Tibial artery (tissue), 4 donors: ENCODE results near the gene BPTF.
"Not testable (repeated sequence)": the region's sequence is repeated elsewhere in the genome, so short reads cannot be mapped to it uniquely, and the experiment has no call there.

Source experiments
- DNase-seq, 2 donors: peaks; one replicate each; pipeline ENCODE4 v3.0.0-alpha.2; 2019
- H3K27ac ChIP-seq, 2 donors: fragments of 200-600 bp; sonication (generic) in 1 of 2; 1 replicate in 1 of 2; 2 replicates in 1 of 2; pipeline ENCODE4 v1.5.1; 2018 to 2019; ENCODE audit warnings: mild to moderate bottlenecking in 1 of 2
- H3K27me3 ChIP-seq, 2 donors: fragments of 200-600 bp; sonication (generic) in 1 of 2; one replicate each; pipeline versions ENCODE4 v1.5.1 to v1.6.0; 2016 to 2019
- H3K36me3 ChIP-seq, 3 donors: fragments of 200-600 bp; sonication (generic) in 2 of 3; one replicate each; pipeline ENCODE4 v1.5.1; 2016 to 2019; ENCODE audit warnings: mild to moderate bottlenecking in 2 of 3
- H3K4me1 ChIP-seq, 4 donors: fragments of 200-600 bp; sonication (generic) in 2 of 4; 1 replicate in 3 of 4; 2 replicates in 1 of 4; pipeline ENCODE4 v1.5.1; 2016 to 2019
- H3K4me3 ChIP-seq, 2 donors: fragments of 200-600 bp; sonication (generic) in 1 of 2; 1 replicate in 1 of 2; 2 replicates in 1 of 2; pipeline ENCODE4 v1.5.1; 2018 to 2019; ENCODE audit warnings: mild to moderate bottlenecking in 2 of 2
- H3K9me3 ChIP-seq, 3 donors: fragments of 200-600 bp; sonication (generic) in 1 of 3; one replicate each; pipeline ENCODE4 v1.5.1; 2016 to 2019
- intact Hi-C: fragments of 100-400 bp; cut with DNase I; formaldehyde crosslinking; loops from one replicate; pipeline ENCODE4 v1.15.0; 2023; ENCODE audit warnings: low total_unique reads
- TF ChIP-seq, protein P1 (sequence below), 2 experiments: fragments of 200-600 bp in 1 of 2; fragments of 450-650 bp in 1 of 2; IDR thresholded peaks; one replicate each; pipeline ENCODE4 v1.5.1; 2017 to 2019; ENCODE audit warnings: antibody characterized with exemption in 2 of 2, mild to moderate bottlenecking in 1 of 2, moderate library complexity in 1 of 2

BPTF gene

DNA sequence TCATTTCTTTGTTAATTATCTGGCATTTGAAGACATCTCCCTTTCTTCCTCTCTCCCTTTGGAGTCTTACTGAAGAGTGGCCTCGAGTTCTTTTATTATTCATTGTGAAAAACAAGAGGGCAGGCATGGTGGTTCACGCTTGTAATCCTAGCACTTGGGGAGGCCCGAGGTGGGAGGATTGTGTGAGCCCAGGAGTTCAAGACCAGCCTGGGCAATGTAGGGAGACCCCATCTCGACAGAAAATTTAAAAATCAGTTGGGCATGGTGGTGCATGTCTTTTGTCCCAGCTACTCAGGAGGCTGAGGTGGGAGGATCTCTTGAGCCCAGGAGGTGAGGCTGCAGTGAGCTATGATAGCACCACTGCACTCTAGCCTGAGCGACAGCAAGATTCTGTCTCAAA lies 20.1 kb downstream of the BPTF start:
- Histone ChIP-seq H3K4me3 (no peak overlapping the region), H3K27me3 (no peaks in the 10 kb centered on the region), H3K36me3 (no peaks in the 10 kb centered on the region), H3K27ac (no peak overlapping the region), H3K9me3 (peaks cover 0 to 8% (median 0%) of the 10 kb centered on the region in 3 donors), H3K4me1 (peaks cover 0 to 9% (median 0%) of the 10 kb centered on the region in 4 donors)
- intact Hi-C loops: no loop called here
- no peak for DNase-seq
- TF ChIP-seq, protein P1, sequence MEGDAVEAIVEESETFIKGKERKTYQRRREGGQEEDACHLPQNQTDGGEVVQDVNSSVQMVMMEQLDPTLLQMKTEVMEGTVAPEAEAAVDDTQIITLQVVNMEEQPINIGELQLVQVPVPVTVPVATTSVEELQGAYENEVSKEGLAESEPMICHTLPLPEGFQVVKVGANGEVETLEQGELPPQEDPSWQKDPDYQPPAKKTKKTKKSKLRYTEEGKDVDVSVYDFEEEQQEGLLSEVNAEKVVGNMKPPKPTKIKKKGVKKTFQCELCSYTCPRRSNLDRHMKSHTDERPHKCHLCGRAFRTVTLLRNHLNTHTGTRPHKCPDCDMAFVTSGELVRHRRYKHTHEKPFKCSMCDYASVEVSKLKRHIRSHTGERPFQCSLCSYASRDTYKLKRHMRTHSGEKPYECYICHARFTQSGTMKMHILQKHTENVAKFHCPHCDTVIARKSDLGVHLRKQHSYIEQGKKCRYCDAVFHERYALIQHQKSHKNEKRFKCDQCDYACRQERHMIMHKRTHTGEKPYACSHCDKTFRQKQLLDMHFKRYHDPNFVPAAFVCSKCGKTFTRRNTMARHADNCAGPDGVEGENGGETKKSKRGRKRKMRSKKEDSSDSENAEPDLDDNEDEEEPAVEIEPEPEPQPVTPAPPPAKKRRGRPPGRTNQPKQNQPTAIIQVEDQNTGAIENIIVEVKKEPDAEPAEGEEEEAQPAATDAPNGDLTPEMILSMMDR (IDR thresholded peaks at IDR 0.05): no peak

DNA sequence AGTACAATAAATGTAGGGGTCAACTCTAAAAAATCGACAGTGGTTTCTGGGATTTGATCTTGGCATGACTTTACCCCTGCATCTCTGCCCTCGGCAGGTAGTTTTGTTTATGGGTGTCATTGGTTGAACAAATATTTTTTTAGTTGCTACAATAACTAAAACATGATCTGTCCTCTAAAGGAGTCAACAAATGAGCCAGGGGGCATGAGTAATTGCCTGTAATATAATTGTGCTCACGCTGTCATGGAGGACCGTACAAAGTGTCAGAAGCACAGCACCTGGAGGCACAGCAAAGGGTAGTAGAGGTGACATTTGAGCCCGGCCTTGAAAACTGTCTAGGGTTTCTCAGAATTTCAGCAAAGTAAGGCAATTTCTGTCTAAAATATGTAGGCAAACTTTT lies 22.9 kb downstream of the BPTF start:
- H3K27ac ChIP-seq, H3K27me3 ChIP-seq, H3K4me1 ChIP-seq, H3K36me3 ChIP-seq, intact Hi-C loops, H3K4me3 ChIP-seq, H3K9me3 ChIP-seq, DNase-seq: not testable (repeated sequence)

DNA sequence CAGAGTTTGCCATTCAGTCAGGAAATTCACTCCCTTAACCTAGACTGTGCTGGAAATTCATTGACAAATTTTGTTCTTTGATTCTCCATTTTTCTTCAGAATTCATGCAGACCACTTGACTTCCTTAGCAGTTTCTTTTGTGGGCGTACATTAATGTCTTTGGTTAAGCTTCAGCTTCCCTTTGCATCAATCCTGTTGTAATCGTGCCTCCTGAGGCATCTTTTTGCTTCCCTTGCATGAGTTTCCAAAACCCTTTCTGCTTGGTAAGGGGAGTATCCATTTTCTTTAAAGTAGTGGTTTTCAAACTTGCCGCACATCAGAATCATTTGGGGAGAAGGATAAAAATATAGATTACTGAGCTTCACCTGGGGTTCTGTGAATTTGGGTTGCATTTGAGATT lies 23.5 kb downstream of the BPTF start:
- H3K36me3 ChIP-seq, H3K27me3 ChIP-seq, H3K4me1 ChIP-seq, H3K4me3 ChIP-seq, intact Hi-C loops, H3K9me3 ChIP-seq, DNase-seq, H3K27ac ChIP-seq: not testable (repeated sequence)

DNA sequence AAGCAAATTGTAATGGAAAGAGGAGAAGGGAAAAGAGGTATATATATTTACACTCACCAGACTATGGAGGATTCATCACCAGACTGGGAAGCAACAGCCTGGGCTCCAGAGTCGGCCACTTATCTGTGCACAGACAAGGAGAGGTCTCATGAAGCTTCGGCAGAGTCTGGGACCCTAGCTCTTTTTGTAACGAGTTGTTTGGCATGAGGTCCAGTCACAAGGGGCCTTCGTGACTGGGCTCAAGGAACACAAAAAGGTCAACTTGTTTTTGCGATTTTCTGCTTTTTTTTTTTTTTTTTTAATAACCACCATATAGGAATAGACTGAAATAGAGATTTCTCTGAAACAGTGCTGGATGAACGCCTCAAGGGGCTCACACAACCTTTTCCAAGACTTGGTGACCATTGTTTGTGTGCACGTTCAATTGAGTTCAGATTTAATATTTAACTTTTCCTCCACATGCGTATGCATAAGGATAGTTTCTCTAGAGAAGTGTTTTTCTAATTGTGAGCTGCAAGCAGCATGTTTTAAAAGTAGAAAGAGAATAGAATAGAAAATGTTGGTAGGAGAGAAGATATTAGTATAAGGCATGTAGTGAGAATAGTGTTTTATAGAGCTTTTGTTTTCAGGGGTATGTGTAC lies 25.8 kb downstream of the BPTF start:
- Histone ChIP-seq H3K4me3 (no peak overlapping the region), H3K27ac (no peak overlapping the region), H3K36me3 (peaks cover 12 to 18% (median 13%) of the 10 kb centered on the region in 3 donors), H3K27me3 (no peaks in the 10 kb centered on the region), H3K9me3 (peaks cover 0 to 8% (median 0%) of the 10 kb centered on the region in 3 donors), H3K4me1 (peaks cover 0 to 14% (median 4%) of the 10 kb centered on the region in 4 donors)
- intact Hi-C loops: no loop called here
- DNase-seq: no peak
- TF ChIP-seq, protein P1 (IDR thresholded peaks at IDR 0.05): no peak

DNA sequence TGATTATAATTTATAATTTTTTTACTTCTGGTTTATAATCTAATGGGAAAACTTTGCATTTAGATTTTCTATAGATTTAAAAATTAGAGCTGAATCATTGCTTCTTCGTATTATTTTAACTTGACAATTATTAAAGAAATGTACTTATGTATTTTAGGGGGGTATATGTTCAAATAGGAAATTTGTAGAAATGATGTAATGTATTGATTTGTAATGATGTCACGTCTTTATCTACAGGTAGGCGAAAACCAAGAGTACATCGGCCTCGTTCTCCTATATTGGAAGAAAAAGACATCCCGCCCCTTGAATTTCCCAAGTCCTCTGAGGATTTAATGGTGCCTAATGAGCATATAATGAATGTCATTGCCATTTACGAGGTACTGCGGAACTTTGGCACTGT lies 28.4 kb downstream of the BPTF start:
- H3K27ac ChIP-seq: no peak overlapping the region
- H3K36me3 ChIP-seq: peaks cover 12 to 18% (median 13%) of the 10 kb centered on the region in 3 donors
- peaks cover 0 to 8% (median 0%) of the 10 kb centered on the region in 3 donors for H3K9me3 ChIP-seq
- no peak for DNase-seq
- H3K4me3 ChIP-seq: no peak overlapping the region
- intact Hi-C loops: no loop called here
- no peaks in the 10 kb centered on the region for H3K27me3 ChIP-seq
- H3K4me1 ChIP-seq: peaks cover 0 to 22% (median 6%) of the 10 kb centered on the region in 4 donors
- TF ChIP-seq, protein P1 (IDR thresholded peaks at IDR 0.05): no peak

DNA sequence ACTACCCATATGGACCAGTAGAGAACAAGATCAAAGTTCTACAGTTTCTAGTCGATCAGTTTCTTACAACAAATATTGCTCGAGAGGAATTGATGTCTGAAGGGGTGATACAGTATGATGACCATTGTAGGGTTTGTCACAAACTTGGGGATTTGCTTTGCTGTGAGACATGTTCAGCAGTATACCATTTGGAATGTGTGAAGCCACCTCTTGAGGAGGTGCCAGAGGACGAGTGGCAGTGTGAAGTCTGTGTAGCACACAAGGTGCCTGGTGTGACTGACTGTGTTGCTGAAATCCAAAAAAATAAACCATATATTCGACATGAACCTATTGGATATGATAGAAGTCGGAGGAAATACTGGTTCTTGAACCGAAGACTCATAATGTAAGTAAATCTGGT lies 29.1 kb downstream of the BPTF start:
- H3K36me3 ChIP-seq: peaks cover 12 to 18% (median 13%) of the 10 kb centered on the region in 3 donors
- peaks cover 0 to 7% (median 0%) of the 10 kb centered on the region in 3 donors for H3K9me3 ChIP-seq
- H3K4me1 ChIP-seq: peaks cover 0 to 28% (median 10%) of the 10 kb centered on the region in 4 donors
- H3K27ac ChIP-seq: no peak overlapping the region
- no peaks in the 10 kb centered on the region for H3K27me3 ChIP-seq
- intact Hi-C loops: no loop called here
- no peak for DNase-seq
- TF ChIP-seq, protein P1 (IDR thresholded peaks at IDR 0.05): no peak
- H3K4me3 ChIP-seq: no peak overlapping the region
